Subcutaneous abdominal adipose tissue (tissue), 5 donors: ENCODE data around the gene RHEX.
"Not testable (repeated sequence)": the region's sequence is repeated elsewhere in the genome, so short reads cannot be mapped to it uniquely, and the experiment has no call there.

Experiments
- H3K27ac ChIP-seq: one replicate; pipeline ENCODE4 v1.7.0; 2013; ENCODE audit warnings: low read depth, mild to moderate bottlenecking, inconsistent platforms, low read length, moderate library complexity
- H3K27me3 ChIP-seq, 5 donors: one replicate each; pipeline ENCODE4 v1.7.0; 2013; ENCODE audit warnings: low read length in 5 of 5, inconsistent platforms in 1 of 5; ENCODE audit not compliant: control insufficient read depth in 5 of 5, insufficient read depth in 4 of 5
- H3K36me3 ChIP-seq, 5 donors: one replicate each; pipeline ENCODE4 v1.7.0; 2013; ENCODE audit warnings: low read length in 5 of 5; ENCODE audit not compliant: control insufficient read depth in 5 of 5, insufficient read depth in 5 of 5
- H3K4me1 ChIP-seq, 5 donors: one replicate each; pipeline ENCODE4 v1.7.0; 2013; ENCODE audit warnings: low read length in 5 of 5, mild to moderate bottlenecking in 3 of 5, moderate library complexity in 1 of 5; ENCODE audit not compliant: control insufficient read depth in 5 of 5, insufficient read depth in 5 of 5
- H3K4me3 ChIP-seq, 5 donors: one replicate each; pipeline ENCODE4 v1.7.0; 2013; ENCODE audit warnings: low read length in 5 of 5, low read depth in 1 of 5
- H3K9ac ChIP-seq, 5 donors: one replicate each; pipeline ENCODE4 v1.7.0; 2013; ENCODE audit warnings: low read length in 5 of 5, mild to moderate bottlenecking in 4 of 5, moderate library complexity in 3 of 5
- H3K9me3 ChIP-seq, 5 donors: one replicate each; pipeline ENCODE4 v1.7.0; 2013; ENCODE audit warnings: low read length in 5 of 5; ENCODE audit not compliant: control insufficient read depth in 5 of 5
- donor health status: healthy.
- donor health status: healthy.
- donor health status: healthy.
- donor health status: healthy.
- donor health status: healthy.

Gene RHEX

DNA sequence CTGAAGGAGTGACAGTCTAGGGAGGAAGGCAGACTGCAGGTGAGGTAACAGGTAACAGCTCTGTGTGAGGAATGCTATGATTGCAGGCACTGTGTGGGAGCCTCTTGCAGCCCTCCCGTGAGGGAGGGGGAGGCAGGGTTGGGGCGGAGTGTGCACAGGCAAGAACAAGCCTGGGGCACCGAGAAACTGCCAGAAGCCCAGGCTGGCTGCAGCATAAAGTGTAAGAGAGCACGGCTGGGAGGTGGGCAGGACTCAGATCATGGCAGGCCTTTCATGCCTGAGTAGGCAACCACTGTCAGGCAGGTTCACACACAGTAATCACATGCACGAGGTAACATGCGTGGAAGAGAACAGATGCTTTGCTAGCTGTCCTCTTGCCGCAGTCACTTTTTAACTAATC is 11.3 kb upstream of the RHEX start:
- Histone ChIP-seq H3K9ac (no peak overlapping the region), H3K4me1 (peaks cover 0 to 3% (median 0%) of the 10 kb centered on the region in 5 donors), H3K27ac (no peak overlapping the region), H3K27me3 (peaks cover 3 to 12% (median 7%) of the 10 kb centered on the region in 5 donors), H3K4me3 (no peak overlapping the region), H3K9me3 (no peaks in the 10 kb centered on the region), H3K36me3 (no peaks in the 10 kb centered on the region)

DNA sequence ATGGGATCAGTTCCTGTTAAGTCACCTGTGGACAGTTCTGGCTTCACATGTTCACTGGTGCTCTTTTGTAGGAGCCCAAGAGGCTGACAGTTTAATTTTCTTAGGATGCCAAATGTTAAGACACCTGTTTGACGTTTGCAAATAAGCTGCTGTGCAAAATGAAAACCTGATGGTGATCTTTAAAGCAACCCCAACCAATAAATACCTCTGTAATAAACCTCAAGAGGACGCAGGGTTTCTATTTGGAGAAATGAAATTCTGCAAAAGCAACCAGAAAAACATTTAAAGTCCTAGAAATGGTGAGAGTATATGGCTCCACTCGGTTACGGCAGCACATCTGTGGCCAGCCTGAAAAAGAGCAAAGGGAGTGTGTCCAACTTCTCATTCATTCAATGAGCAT is 5.7 kb upstream of the RHEX start:
- H3K27ac ChIP-seq, result no peak overlapping the region

DNA sequence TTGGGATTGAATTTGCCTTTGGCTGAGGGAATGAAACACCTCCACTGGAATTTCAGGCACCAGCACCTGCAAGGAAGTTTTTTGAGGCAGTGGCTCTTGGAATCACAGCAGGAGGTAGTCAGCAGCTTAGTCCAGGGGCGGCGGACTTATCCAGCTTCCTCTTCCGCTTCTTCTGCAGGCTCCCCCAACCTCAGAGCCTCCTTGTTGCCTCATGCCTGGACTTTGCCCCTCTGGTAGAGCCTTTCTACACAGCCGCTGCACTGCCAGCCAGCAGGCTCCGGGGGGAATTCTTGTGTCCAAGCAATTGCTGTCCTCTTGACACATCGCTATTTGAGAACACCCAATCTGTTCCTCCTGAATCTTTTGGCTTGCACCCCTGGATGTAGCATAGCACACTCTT is 4.4 kb upstream of the RHEX start:
- Histone ChIP-seq H3K4me3 (no peak overlapping the region), H3K27me3 (no peaks in the 10 kb centered on the region), H3K4me1 (peaks cover 0 to 13% (median 8%) of the 10 kb centered on the region in 5 donors), H3K9me3 (no peaks in the 10 kb centered on the region), H3K27ac (no peak overlapping the region), H3K36me3 (no peaks in the 10 kb centered on the region), H3K9ac (no peak overlapping the region)

More for the DNA sequence above, 5.7 kb upstream of the RHEX start:
- Histone ChIP-seq H3K4me1 (peaks cover 0 to 13% (median 8%) of the 10 kb centered on the region in 5 donors), H3K27me3 (no peaks in the 10 kb centered on the region), H3K4me3 (no peak overlapping the region), H3K9ac (no peak overlapping the region), H3K36me3 (no peaks in the 10 kb centered on the region), H3K9me3 (no peaks in the 10 kb centered on the region)

DNA sequence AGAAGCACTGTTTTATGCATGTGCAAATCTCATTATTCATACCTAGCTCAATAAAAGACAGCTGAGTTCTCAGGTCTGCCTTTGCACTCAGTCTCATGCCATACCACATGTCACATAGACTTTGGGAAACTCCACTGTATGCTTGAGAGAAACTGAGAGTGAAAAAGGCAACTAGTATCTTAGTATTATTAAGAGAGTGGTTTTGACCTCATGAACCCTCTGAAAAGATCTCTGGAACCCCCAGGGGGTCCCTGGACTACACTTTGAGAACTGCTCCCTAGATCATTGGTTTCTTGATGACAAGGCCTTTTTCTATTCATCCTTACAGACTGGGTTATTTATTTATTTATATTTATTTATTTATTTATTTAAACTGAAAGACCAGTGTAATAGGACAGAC is 3.7 kb upstream of the RHEX start:
- no peak overlapping the region for H3K27ac ChIP-seq
- no peak overlapping the region for H3K4me3 ChIP-seq
- H3K9ac ChIP-seq, result no peak overlapping the region
- no peaks in the 10 kb centered on the region for H3K9me3 ChIP-seq
- H3K4me1 ChIP-seq, result peaks cover 0 to 13% (median 8%) of the 10 kb centered on the region in 5 donors
- H3K27me3 ChIP-seq, result no peaks in the 10 kb centered on the region
- no peaks in the 10 kb centered on the region for H3K36me3 ChIP-seq

DNA sequence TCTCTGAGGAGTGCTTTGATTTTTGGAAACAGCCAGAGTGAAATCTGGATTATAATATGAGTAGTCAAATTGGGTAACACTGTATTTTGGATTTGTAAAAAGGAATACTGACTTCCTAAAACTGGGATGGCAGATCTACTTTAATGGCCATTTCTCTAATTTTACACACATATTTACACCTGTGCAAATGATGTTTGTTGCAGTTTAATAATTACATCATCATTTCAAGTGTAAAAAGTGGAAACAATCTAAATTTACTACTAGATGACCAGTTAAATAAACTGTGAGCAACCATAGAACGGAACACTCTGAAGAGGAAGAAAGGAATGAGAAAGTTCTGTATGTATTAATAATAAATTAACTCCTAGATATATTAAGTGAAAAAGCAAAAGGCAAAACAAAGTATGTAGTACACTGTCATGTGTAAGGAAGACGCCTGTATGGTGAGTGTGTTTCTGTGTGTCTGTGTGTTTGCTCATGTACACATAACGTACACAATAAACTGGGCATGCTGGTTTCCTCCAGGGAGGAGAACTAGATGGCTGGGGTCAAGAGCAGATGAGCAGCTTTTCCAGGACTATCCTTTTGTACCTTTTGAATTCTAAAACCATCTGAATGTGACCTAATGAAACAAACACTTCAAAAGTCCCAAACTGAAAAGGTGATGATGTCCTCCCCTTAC is 2.9 kb upstream of the RHEX start:
- no peak overlapping the region for H3K9ac ChIP-seq
- no peak overlapping the region for H3K27ac ChIP-seq
- H3K4me1 ChIP-seq, result peaks cover 0 to 13% (median 8%) of the 10 kb centered on the region in 5 donors
- H3K36me3 ChIP-seq, result no peaks in the 10 kb centered on the region
- H3K4me3 ChIP-seq, result no peak overlapping the region
- H3K9me3 ChIP-seq, result no peaks in the 10 kb centered on the region
- H3K27me3 ChIP-seq, result no peaks in the 10 kb centered on the region

DNA sequence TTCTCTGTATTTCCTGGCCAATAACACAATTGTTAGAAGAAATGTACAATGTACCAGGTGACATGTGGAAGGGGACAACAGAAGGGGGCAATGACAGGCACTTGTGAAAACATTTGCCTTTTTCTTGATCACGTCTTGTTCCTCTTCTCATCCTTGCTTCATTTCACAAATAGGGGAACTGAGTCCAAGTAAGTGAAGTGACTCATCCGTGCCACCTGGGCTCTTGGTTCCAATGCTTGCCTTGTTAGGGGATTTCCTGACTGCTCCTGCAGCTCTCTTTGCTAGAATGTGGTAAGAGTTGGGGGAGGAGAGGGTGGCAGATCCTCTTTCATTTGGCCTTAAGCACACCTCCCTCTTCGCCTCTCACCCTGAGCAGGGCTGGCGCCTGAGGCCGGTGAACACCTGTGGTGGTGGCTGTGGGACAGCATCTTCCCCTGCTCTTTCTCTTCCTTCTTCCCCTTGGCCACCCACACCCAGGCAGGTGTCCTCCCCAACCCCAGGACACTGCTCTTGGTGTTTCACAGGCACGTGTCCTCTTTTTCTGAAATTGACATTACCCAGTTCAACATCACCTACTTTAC is 2.2 kb upstream of the RHEX start:
- Histone ChIP-seq H3K27ac (no peak overlapping the region), H3K9me3 (no peaks in the 10 kb centered on the region), H3K9ac (no peak overlapping the region), H3K27me3 (no peaks in the 10 kb centered on the region), H3K36me3 (no peaks in the 10 kb centered on the region), H3K4me1 (peaks cover 0 to 13% (median 8%) of the 10 kb centered on the region in 5 donors), H3K4me3 (no peak overlapping the region)

DNA sequence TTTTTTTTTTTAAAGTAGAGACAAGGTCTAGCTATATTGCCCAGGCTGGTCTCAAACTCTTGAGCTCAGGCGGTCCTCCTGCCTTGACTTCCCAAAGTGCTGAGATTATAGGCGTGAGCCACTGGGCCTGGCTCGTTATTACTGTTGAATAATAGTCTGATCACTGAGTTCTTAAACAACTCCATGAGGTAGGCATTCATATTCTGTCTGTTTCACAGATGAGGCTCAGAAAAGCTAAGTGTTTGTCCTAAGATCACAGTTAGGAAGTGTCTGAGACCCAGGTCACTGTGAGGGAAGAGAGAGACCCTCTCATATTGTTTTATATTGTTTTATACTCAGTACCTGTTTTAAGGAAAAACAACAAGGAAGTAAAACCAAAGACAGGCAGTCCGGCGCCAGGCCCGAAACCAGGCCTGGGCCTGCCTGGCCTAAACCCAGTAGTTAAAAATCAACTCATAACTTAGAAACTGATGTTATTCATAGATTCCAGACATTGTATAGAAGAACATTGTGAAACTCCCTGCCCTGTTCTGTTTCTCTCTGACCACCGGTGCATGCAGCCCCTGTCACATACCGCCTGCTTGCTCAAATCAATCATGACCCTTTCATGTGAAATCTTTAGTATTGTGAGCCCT is 625 bp upstream of the RHEX start:
- not testable (repeated sequence) for H3K27me3 ChIP-seq, H3K4me3 ChIP-seq, H3K36me3 ChIP-seq, H3K9me3 ChIP-seq, H3K27ac ChIP-seq, H3K9ac ChIP-seq
- H3K4me1 ChIP-seq, result peaks cover 0 to 13% (median 8%) of the 10 kb centered on the region in 5 donors

DNA sequence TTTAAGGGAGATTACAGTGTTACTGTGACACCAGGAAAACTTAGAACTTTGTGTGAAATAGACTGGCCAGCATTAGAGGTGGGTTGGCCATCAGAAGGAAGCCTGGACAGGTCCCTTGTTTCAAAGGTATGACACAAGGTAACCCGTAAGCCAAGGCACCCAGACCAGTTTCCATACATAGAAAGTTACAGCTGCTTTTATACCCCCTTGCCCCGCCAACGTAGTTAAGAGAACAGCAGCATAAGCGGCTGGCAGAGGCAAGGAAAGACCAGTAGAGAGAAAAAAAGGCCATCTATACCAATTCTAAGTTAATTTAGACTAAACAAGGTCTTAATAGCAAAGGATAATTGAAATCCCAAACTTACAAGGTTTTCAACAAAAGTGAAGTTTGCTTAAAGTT is 643 bp downstream of the RHEX start:
- not testable (repeated sequence) for H3K4me3 ChIP-seq, H3K9ac ChIP-seq, H3K27ac ChIP-seq, H3K4me1 ChIP-seq, H3K9me3 ChIP-seq, H3K36me3 ChIP-seq, H3K27me3 ChIP-seq

DNA sequence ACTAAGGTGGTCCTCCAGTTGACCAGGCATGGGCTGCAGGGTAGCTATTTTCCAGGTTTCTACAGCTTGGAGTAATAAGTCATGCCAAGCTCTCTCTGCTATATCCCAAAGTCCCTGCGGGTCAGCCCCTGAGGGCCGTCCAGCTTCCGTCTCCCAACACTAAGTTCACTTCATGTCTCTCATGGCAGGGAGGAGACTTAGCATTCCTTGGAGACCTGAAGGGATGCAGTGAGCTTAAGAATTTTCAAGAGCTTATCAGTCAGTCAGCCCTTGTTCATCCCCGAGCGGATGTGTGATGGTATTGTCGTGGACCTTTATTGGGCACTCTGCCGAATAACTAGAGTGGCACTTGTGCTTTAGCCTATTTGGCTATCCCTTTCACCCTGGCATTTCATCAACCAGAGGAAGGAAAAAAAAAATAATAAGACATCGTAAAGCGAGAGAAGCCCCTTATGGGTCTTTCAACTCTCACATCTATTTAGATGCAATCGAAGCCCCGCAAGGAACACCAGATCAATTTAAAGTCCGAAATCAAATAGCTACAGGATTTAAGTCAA is 2.2 kb downstream of the RHEX start:
- not testable (repeated sequence) for H3K27ac ChIP-seq, H3K9ac ChIP-seq, H3K27me3 ChIP-seq, H3K9me3 ChIP-seq, H3K36me3 ChIP-seq, H3K4me1 ChIP-seq, H3K4me3 ChIP-seq

DNA sequence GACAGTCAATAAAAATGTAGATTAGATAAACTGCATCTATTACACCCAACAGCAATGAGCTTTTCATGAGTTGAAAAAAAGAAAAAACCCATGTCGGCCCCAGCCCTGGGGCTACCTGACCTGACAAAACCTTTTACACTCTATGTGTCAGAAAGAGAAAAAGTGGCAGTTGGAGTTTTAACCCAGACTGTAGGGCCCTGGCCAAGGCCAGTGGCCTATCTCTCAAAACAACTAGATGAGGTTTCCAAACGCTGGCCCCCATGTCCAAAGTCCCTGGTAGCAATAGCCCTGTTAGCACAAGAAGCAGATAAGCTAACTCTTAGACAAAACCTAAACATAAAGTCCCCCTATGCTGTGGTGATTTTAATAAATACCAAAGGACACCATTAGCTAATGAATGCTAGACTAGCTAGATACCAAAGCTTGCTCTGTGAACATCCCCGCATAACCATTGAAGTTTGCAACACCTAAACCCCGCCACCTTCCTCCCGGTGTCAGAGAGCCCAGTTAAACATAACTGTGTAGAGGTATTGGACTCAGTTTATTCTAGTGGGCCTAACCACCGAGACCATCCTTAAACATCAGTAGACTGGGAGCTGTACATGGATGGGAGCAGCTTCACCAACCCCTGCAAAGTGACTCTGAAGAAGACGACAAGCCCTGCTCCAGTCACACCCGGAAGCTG is 2.8 kb downstream of the RHEX start:
- H3K4me1 ChIP-seq, H3K4me3 ChIP-seq, H3K9me3 ChIP-seq, H3K36me3 ChIP-seq, H3K9ac ChIP-seq, H3K27ac ChIP-seq, H3K27me3 ChIP-seq: not testable (repeated sequence)
